GM18870 (cell line): ENCODE results near the gene AHNAK.
"Not testable (repeated sequence)": the region's sequence is repeated elsewhere in the genome, so short reads cannot be mapped to it uniquely, and the experiment has no call there.

Experiments
- ATAC-seq: cut with Tn5 transposase; IDR thresholded peaks from one replicate; pipeline ENCODE4 v1.9.1; 2021; ENCODE audit warnings: moderate library complexity; ENCODE audit not compliant: unreplicated experiment

The AHNAK gene

GRCh38 chr11:62572431-62572830 is 25.8 kb upstream of the AHNAK start:
- no peak for ATAC-seq

- ATAC-seq: not testable (repeated sequence)
These were observed 24.9 kb upstream of the AHNAK start for GRCh38 chr11:62571493-62571892.

GRCh38 chr11:62570903-62571302 is 24.3 kb upstream of the AHNAK start:
- ATAC-seq: not testable (repeated sequence)

GRCh38 chr11:62569611-62570010 is 23.0 kb upstream of the AHNAK start:
- no peak for ATAC-seq

GRCh38 chr11:62567018-62567633 is 20.5 kb upstream of the AHNAK start:
- ATAC-seq: no peak

- no peak for ATAC-seq
These were observed 19.6 kb upstream of the AHNAK start for GRCh38 chr11:62566247-62566646.

GRCh38 chr11:62565100-62565802 is 18.6 kb upstream of the AHNAK start:
- no peak for ATAC-seq

- not testable (repeated sequence) for ATAC-seq
These were observed 15.1 kb upstream of the AHNAK start for GRCh38 chr11:62561677-62562230.

- ATAC-seq: no peak
These were observed 14.0 kb upstream of the AHNAK start for GRCh38 chr11:62560566-62561103.

- ATAC-seq: not testable (repeated sequence)
These were observed 13.0 kb upstream of the AHNAK start for GRCh38 chr11:62559626-62560025.

GRCh38 chr11:62559204-62559603 is 12.6 kb upstream of the AHNAK start:
- ATAC-seq: no peak

- ATAC-seq: no peak
These were observed 12.1 kb upstream of the AHNAK start for GRCh38 chr11:62558669-62559068.

GRCh38 chr11:62556875-62557631 is 10.4 kb upstream of the AHNAK start:
- no peak for ATAC-seq

- no peak for ATAC-seq
These were observed 9.7 kb upstream of the AHNAK start for GRCh38 chr11:62556108-62556874.

GRCh38 chr11:62555464-62556107 is 9.0 kb upstream of the AHNAK start:
- peak; percentile 30 for ATAC-seq

- no peak for ATAC-seq
These were observed 8.0 kb upstream of the AHNAK start for GRCh38 chr11:62554387-62555167.

GRCh38 chr11:62553839-62554361 is 7.3 kb upstream of the AHNAK start:
- no peak for ATAC-seq

GRCh38 chr11:62553080-62553838 is 6.7 kb upstream of the AHNAK start:
- ATAC-seq: no peak
